H1 (cell line): ENCODE results near the gene PLEKHG5. TPM values are rescaled to one million over a fixed set of nuclear protein-coding genes. Genes with fewer than 3 reads are reported as not detected.

Source experiments
- GABPA ChIP-seq: IDR thresholded peaks from 2 replicates; pipeline ENCODE4 v1.6.1; 2011; ENCODE audit warnings: mild to moderate bottlenecking, low read length, moderate library complexity, borderline replicate concordance; ENCODE audit not compliant: insufficient read depth
- JUN ChIP-seq: IDR thresholded peaks from 2 replicates; pipeline ENCODE4 v1.6.1; 2011; ENCODE audit warnings: low read depth, mild to moderate bottlenecking, improper control_type of control experiment, low read length
- KDM4A ChIP-seq: IDR thresholded peaks from one replicate; pipeline ENCODE4 v1.7.1; 2012; ENCODE audit warnings: low read depth, mild to moderate bottlenecking, moderate library complexity, low read length, inconsistent platforms; ENCODE audit not compliant: severe bottlenecking
- NANOG ChIP-seq: IDR thresholded peaks from 2 replicates; pipeline ENCODE4 v1.6.1; 2011; ENCODE audit warnings: low read length, low read depth, mild to moderate bottlenecking, inconsistent platforms; ENCODE audit not compliant: insufficient read depth, poor library complexity, severe bottlenecking
- RXRA ChIP-seq: IDR thresholded peaks from 2 replicates; pipeline ENCODE4 v1.6.1; 2011; ENCODE audit warnings: low read depth, mild to moderate bottlenecking, low read length, moderate library complexity; ENCODE audit not compliant: insufficient read depth
- TAF7 ChIP-seq: optimal IDR thresholded peaks from 2 replicates; pipeline ENCODE3; 2011; ENCODE audit warnings: low read depth, mild to moderate bottlenecking, inconsistent platforms, low read length, moderate library complexity, borderline replicate concordance
- polyA plus RNA-seq, 7 experiments: library from polyadenylated mRNA; depleted of rRNA in 3 of 7; stranded (reverse) in 5 of 7; unstranded in 2 of 7; fragments of >200 nt in 5 of 7; fragments of 200-250 nt in 2 of 7; gene quantifications; 1 replicate in 5 of 7; 2 replicates in 1 of 7; 4 replicates in 1 of 7; pipeline versions ENCODE4 v1.2.1 to v1.2.3, GENCODE V29; 2011 to 2013; ENCODE audit warnings: missing spikeins in 2 of 7, mixed read lengths in 2 of 7
- total RNA-seq: library from RNA; stranded (reverse); fragmentation: NEBNext Ultra II Directional; extraction: Animal tissue kit (Norgen Biotek cat#: 25700); gene quantifications from 2 replicates; pipeline ENCODE4 v1.2.1, GENCODE V29; 2021
- TF ChIP-seq, protein P1 (sequence below): fragments of 300-600 bp; sonication (generic); IDR thresholded peaks from 2 replicates; pipeline ENCODE4 v1.7.1; 2012; ENCODE audit warnings: low read length, moderate library complexity, mild to moderate bottlenecking, inconsistent platforms; ENCODE audit not compliant: insufficient replicate concordance
- TF ChIP-seq, protein P2 (sequence below): IDR thresholded peaks from 2 replicates; pipeline ENCODE4 v1.6.1; 2012; ENCODE audit warnings: inconsistent platforms

Gene PLEKHG5
- total and polyA plus RNA-seq, 2 of the 8 experiments (the other 6 are each of a cell fraction or from before 2014, with no cell fraction given) = 10.4 to 13.8 TPM

DNA sequence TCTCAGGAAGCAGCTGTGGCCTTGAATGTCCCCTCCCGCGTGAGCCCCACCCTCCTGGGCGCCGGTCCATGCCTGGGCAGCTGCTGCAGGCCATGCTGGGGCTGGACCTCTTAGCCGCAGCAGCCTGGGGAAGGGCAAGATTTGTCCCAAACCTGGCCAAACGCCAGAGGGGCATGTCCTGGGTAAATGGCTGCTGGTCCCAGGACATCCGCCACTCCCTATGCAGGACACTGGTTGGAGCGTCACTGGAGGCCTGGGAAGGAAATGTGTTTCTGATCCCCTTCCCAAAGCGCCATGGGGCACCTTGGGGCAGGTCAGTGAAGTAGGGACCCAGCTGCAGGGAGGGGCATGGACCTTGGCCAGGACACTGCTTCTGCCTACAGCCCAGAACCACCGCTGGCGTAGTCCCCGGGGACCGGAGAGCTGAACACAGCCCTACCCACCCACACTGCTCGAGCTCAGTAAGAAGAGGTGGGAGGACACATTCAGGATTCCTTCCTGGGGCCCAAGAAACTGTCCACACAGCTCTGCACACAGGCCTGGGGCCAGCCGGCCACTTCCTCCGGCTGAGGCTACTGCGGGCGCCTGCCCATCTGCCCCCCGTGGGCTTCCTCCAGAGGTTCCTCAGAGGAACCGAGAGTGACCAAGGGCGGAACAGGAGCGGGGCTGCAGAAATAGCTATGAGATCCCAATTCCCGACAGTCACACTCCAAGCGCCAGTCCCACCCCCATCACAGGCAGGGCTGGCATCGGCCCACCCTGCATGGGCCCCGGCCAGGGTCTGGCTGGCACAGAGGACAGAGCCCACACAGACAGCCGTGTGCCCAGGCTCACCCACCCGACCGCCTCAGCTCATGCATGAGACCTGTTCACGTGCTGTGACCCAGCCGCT is 10.8 kb upstream of the PLEKHG5 start (continued):
- TF ChIP-seq KDM4A (no peak), TAF7 (no peak), RXRA (no peak), GABPA (no peak), JUN (no peak), NANOG (no peak)
- TF ChIP-seq, protein P1, sequence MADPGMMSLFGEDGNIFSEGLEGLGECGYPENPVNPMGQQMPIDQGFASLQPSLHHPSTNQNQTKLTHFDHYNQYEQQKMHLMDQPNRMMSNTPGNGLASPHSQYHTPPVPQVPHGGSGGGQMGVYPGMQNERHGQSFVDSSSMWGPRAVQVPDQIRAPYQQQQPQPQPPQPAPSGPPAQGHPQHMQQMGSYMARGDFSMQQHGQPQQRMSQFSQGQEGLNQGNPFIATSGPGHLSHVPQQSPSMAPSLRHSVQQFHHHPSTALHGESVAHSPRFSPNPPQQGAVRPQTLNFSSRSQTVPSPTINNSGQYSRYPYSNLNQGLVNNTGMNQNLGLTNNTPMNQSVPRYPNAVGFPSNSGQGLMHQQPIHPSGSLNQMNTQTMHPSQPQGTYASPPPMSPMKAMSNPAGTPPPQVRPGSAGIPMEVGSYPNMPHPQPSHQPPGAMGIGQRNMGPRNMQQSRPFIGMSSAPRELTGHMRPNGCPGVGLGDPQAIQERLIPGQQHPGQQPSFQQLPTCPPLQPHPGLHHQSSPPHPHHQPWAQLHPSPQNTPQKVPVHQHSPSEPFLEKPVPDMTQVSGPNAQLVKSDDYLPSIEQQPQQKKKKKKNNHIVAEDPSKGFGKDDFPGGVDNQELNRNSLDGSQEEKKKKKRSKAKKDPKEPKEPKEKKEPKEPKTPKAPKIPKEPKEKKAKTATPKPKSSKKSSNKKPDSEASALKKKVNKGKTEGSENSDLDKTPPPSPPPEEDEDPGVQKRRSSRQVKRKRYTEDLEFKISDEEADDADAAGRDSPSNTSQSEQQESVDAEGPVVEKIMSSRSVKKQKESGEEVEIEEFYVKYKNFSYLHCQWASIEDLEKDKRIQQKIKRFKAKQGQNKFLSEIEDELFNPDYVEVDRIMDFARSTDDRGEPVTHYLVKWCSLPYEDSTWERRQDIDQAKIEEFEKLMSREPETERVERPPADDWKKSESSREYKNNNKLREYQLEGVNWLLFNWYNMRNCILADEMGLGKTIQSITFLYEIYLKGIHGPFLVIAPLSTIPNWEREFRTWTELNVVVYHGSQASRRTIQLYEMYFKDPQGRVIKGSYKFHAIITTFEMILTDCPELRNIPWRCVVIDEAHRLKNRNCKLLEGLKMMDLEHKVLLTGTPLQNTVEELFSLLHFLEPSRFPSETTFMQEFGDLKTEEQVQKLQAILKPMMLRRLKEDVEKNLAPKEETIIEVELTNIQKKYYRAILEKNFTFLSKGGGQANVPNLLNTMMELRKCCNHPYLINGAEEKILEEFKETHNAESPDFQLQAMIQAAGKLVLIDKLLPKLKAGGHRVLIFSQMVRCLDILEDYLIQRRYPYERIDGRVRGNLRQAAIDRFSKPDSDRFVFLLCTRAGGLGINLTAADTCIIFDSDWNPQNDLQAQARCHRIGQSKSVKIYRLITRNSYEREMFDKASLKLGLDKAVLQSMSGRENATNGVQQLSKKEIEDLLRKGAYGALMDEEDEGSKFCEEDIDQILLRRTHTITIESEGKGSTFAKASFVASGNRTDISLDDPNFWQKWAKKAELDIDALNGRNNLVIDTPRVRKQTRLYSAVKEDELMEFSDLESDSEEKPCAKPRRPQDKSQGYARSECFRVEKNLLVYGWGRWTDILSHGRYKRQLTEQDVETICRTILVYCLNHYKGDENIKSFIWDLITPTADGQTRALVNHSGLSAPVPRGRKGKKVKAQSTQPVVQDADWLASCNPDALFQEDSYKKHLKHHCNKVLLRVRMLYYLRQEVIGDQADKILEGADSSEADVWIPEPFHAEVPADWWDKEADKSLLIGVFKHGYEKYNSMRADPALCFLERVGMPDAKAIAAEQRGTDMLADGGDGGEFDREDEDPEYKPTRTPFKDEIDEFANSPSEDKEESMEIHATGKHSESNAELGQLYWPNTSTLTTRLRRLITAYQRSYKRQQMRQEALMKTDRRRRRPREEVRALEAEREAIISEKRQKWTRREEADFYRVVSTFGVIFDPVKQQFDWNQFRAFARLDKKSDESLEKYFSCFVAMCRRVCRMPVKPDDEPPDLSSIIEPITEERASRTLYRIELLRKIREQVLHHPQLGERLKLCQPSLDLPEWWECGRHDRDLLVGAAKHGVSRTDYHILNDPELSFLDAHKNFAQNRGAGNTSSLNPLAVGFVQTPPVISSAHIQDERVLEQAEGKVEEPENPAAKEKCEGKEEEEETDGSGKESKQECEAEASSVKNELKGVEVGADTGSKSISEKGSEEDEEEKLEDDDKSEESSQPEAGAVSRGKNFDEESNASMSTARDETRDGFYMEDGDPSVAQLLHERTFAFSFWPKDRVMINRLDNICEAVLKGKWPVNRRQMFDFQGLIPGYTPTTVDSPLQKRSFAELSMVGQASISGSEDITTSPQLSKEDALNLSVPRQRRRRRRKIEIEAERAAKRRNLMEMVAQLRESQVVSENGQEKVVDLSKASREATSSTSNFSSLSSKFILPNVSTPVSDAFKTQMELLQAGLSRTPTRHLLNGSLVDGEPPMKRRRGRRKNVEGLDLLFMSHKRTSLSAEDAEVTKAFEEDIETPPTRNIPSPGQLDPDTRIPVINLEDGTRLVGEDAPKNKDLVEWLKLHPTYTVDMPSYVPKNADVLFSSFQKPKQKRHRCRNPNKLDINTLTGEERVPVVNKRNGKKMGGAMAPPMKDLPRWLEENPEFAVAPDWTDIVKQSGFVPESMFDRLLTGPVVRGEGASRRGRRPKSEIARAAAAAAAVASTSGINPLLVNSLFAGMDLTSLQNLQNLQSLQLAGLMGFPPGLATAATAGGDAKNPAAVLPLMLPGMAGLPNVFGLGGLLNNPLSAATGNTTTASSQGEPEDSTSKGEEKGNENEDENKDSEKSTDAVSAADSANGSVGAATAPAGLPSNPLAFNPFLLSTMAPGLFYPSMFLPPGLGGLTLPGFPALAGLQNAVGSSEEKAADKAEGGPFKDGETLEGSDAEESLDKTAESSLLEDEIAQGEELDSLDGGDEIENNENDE = no peak
- TF ChIP-seq, protein P2, sequence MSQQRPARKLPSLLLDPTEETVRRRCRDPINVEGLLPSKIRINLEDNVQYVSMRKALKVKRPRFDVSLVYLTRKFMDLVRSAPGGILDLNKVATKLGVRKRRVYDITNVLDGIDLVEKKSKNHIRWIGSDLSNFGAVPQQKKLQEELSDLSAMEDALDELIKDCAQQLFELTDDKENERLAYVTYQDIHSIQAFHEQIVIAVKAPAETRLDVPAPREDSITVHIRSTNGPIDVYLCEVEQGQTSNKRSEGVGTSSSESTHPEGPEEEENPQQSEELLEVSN = no peak
- TF ChIP-seq, all 59 proteins: peak for 0
